Measurements from ENCODE around the gene SLC35F3. TPM values are rescaled to one million over a fixed set of nuclear protein-coding genes. Genes with fewer than 3 reads are reported as not detected.

SLC35F3 gene
- total RNA-seq, 6 experiments from 2014 or later = 0.26 to 0.58 (median 0.46) TPM

DNA sequence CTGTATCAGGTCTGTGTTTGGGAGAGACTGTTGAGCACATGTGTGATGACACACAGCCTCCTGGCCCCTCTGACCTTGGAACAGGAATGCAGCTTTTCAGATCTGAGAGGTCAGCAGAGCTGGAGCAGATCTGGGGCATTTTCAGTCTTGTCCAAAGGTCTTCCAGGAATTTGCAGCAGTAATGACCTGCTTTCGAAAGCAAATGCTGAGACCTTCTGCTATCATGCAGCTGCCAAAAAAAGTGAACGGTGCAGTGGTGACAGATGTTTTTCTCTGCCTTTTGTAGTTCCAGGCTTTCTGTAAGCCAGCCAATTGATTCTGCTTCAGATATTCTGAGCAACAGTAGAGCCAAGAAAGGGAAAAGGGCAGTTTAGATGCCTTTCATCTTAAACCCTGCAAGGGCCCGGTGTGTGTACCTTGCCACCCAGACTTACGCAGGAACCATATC is 331.0 kb downstream of the SLC35F3 start:
- Mint-ChIP-seq H3K27ac (no peak overlapping the region), H3K4me1 (ENCODE audit: low read depth) (no peaks in the 10 kb centered on the region), H3K4me3 (no peak overlapping the region), H3K36me3 (ENCODE audit: low read depth) (no peaks in the 10 kb centered on the region), H3K27me3 (ENCODE audit: insufficient read depth) (peaks cover 1% of the 10 kb centered on the region; the same call in 1 of the 2 replicates), H3K9me3 (peaks cover 12% of the 10 kb centered on the region; the same call in 1 of the 2 replicates)
- TF ChIP-seq, protein P1, sequence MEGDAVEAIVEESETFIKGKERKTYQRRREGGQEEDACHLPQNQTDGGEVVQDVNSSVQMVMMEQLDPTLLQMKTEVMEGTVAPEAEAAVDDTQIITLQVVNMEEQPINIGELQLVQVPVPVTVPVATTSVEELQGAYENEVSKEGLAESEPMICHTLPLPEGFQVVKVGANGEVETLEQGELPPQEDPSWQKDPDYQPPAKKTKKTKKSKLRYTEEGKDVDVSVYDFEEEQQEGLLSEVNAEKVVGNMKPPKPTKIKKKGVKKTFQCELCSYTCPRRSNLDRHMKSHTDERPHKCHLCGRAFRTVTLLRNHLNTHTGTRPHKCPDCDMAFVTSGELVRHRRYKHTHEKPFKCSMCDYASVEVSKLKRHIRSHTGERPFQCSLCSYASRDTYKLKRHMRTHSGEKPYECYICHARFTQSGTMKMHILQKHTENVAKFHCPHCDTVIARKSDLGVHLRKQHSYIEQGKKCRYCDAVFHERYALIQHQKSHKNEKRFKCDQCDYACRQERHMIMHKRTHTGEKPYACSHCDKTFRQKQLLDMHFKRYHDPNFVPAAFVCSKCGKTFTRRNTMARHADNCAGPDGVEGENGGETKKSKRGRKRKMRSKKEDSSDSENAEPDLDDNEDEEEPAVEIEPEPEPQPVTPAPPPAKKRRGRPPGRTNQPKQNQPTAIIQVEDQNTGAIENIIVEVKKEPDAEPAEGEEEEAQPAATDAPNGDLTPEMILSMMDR (IDR thresholded peaks at IDR 0.05) = no peak
- DNase-seq = no peak

DNA sequence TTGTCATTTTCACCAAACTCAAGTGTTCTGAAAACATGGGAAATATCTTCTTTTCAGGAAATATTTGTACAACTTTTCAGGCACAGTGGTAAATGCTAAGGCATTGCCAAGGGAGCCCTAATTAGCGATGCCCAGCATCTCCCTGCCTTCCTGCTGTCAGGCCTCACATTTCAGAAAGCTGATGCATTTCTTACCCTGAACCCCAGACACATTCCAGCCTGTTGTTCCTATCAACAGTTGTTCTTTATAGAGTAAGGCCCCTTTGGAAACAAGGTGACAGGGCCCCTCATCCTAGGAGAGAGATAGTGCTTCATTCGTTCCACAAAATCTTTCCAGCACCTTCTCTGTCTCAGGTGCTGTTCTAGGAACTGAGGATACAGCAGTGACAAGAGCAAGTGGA is 332.9 kb downstream of the SLC35F3 start:
- H3K27ac Mint-ChIP-seq = no peak overlapping the region
- no peaks in the 10 kb centered on the region for H3K4me1 Mint-ChIP-seq (ENCODE audit: low read depth)
- no peak overlapping the region for H3K4me3 Mint-ChIP-seq
- peaks cover 3% of the 10 kb centered on the region; the same call in 1 of the 2 replicates for H3K9me3 Mint-ChIP-seq
- TF ChIP-seq, protein P1 (IDR thresholded peaks at IDR 0.05) = no peak
- no peak for DNase-seq
- peaks cover 1% of the 10 kb centered on the region; the same call in 1 of the 2 replicates for H3K27me3 Mint-ChIP-seq (ENCODE audit: insufficient read depth)
- H3K36me3 Mint-ChIP-seq (ENCODE audit: low read depth) = no peaks in the 10 kb centered on the region

DNA sequence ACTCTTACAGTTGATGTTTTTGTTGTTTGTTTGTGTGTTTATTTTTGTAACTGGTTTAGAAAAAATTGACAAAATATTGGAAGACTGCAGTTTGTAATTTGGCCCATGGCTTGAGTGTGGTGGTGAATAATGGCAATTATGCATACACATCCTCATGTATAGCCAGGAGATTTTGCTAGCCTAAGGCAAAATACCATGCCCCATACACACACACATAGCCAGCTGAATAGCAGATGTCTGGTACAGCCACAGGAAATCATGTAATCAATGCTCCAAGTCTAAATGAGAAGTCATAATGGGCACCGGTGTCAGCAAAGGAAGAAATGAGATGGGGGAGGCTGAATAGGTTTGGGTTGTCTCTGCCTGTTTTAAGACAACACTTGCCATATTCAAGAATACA is 333.6 kb downstream of the SLC35F3 start:
- DNase-seq = no peak
- peaks cover 1% of the 10 kb centered on the region; the same call in 1 of the 2 replicates for H3K27me3 Mint-ChIP-seq (ENCODE audit: insufficient read depth)
- H3K4me1 Mint-ChIP-seq (ENCODE audit: low read depth) = no peaks in the 10 kb centered on the region
- peaks cover 3% of the 10 kb centered on the region; the same call in 1 of the 2 replicates for H3K9me3 Mint-ChIP-seq
- H3K27ac Mint-ChIP-seq = no peak overlapping the region
- TF ChIP-seq, protein P1 (IDR thresholded peaks at IDR 0.05) = no peak
- H3K36me3 Mint-ChIP-seq (ENCODE audit: low read depth) = no peaks in the 10 kb centered on the region
- H3K4me3 Mint-ChIP-seq = no peak overlapping the region

DNA sequence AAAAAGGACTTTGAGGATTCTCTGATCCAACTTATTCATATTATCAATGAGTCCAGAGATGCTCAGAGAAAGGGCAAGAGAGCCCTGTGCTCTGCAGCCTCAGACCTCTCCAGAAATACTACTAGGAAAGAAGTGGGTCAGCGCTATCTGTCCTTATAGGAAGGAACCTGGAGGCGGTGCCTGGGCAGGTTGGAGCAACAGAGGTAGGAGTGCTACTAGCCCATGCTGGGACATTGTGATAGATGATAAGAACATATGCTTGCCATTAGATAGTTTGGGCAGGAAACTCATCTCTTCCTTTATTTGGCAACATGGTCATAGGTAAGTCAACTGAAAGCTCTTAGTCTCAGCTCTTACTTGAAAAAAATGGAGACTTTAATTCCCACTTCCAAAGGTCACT is 335.0 kb downstream of the SLC35F3 start:
- Mint-ChIP-seq H3K27me3 (ENCODE audit: insufficient read depth) (peaks cover 1% of the 10 kb centered on the region; the same call in 1 of the 2 replicates), H3K4me3 (no peak overlapping the region), H3K27ac (no peak overlapping the region), H3K4me1 (ENCODE audit: low read depth) (no peaks in the 10 kb centered on the region), H3K9me3 (peaks cover 3% of the 10 kb centered on the region; the same call in 1 of the 2 replicates), H3K36me3 (ENCODE audit: low read depth) (no peaks in the 10 kb centered on the region)
- no peak for DNase-seq
- TF ChIP-seq, protein P1 (IDR thresholded peaks at IDR 0.05) = no peak

DNA sequence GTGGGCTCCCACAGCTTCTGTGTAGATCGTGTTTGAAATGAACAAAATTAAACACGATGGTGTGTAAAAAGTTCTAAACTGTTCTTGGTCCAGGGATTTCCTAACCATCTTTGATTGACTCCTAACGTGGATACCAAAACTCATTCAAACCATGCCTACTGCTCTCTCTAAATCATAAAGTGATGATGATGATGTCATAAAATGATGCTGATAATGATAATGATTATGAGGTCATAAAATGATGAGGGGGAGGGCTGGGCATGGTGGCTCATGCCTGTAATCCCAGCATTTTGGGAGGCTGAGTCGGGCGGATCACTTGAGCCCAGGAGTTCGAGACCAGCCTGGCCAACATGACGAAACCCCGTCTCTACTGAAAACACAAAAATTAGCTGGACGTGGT is 335.5 kb downstream of the SLC35F3 start:
- no peak for DNase-seq
- no peaks in the 10 kb centered on the region for H3K4me1 Mint-ChIP-seq (ENCODE audit: low read depth)
- TF ChIP-seq, protein P1 (IDR thresholded peaks at IDR 0.05) = no peak
- peaks cover 1% of the 10 kb centered on the region; the same call in 1 of the 2 replicates for H3K27me3 Mint-ChIP-seq (ENCODE audit: insufficient read depth)
- no peaks in the 10 kb centered on the region for H3K36me3 Mint-ChIP-seq (ENCODE audit: low read depth)
- no peak overlapping the region for H3K4me3 Mint-ChIP-seq
- H3K27ac Mint-ChIP-seq = no peak overlapping the region
- peaks cover 3% of the 10 kb centered on the region; the same call in 1 of the 2 replicates for H3K9me3 Mint-ChIP-seq
